GM12865 (cell line): ENCODE measurements around the gene GRIN2B.

Source experiments
- DNase-seq: peaks from one replicate; pipeline ENCODE4 v3.0.0; 2010; ENCODE audit warnings: low read depth
- H3K4me3 ChIP-seq: 2 replicates; pipeline ENCODE4 v1.5.1; 2011; ENCODE audit warnings: mild to moderate bottlenecking, low read depth, low read length, control low read depth
- CTCF ChIP-seq: IDR thresholded peaks from 2 replicates; pipeline ENCODE4 v1.5.1; 2011; ENCODE audit warnings: low read length, control low read depth, low read depth, inconsistent platforms; ENCODE audit not compliant: insufficient read depth; ENCODE audit errors: missing control alignments

Gene GRIN2B

DNA sequence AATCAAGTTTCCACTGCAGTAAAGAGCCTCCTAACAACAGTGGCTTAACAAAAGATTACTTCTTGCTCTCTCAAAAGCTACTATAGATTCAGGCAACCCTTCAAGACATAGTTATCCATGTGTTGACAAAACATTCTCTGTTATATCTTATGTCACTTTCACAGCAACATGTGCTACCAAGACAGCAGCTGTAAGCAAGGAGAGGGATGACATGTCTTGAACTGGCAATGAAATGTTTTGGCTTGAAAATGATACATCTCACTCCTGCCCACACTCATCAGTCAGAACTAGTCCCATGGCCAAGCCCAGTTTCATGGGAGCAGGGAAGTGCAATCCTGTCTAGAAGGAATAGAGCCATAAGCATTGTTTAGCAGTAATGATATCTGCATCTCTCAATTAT lies 10.7 kb upstream of the GRIN2B start:
- H3K4me3 ChIP-seq = no peak overlapping the region
- TF ChIP-seq CTCF = no peak
- DNase-seq = no peak

DNA sequence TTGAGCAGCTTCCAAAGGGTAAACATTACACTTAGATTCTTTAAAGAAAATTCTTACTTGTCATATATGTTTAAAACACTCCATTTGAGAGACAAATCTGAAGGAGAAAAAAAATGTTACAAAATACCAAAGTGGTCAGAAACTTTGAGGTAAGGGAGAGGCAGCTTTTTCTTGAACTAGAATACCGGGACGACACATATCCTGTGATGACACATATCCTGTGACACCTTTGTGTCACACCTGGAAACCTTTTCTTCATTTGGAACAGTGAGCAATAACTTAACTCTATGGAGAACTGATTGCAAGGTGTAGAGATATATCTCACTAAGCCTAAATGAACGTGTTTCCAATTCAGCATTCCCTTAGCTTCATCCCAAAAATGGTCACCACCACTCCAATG lies 4.6 kb upstream of the GRIN2B start:
- no peak overlapping the region for H3K4me3 ChIP-seq
- DNase-seq = no peak
- no peak for TF ChIP-seq CTCF

GRCh38 chr12:13981990-13982389 lies 588 bp upstream of the GRIN2B start:
- DNase-seq = peak; percentile 11
- TF ChIP-seq CTCF = peak; percentile 34
- no peak overlapping the region for H3K4me3 ChIP-seq

DNA sequence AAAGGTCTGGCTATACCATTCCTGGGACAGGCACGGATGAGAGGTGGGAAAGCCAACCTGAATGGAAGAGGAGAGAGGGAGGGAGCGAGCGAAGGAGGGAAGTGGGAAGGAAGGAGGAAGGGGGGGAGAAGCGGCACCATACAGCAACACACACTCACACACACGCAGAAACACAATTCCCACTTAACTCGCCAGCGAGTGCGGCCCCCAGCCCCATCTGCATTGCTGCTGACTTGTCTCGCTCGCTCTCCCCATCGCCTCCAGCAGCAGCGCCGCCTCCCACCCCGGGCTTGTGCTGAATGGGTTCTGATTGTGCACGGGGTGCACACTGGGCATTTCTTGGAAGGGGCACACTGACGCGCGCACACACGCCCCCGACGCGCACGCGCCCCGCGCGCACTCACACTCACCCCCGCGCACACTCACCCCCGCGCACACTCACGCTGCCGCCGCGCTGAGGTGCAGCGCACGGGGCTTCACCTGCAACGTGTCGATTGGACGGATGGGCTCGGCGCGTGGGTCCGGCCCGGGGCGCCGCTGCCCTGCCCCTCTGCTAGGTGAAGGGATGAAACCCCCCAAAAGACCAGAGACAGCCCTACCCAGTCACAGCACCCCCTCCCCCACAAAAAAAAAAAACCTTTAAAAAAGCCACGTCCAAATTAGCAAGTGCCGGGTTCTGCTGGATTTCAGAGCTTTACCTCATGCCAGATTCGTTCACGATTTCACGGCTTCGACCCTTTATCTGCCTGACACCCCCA lies 685 bp downstream of the GRIN2B start:
- no peak for DNase-seq
- TF ChIP-seq CTCF = no peak
- no peak overlapping the region for H3K4me3 ChIP-seq

GRCh38 chr12:13979772-13980378 lies 1.5 kb downstream of the GRIN2B start:
- DNase-seq = no peak
- H3K4me3 ChIP-seq = no peak overlapping the region
- no peak for TF ChIP-seq CTCF

DNA sequence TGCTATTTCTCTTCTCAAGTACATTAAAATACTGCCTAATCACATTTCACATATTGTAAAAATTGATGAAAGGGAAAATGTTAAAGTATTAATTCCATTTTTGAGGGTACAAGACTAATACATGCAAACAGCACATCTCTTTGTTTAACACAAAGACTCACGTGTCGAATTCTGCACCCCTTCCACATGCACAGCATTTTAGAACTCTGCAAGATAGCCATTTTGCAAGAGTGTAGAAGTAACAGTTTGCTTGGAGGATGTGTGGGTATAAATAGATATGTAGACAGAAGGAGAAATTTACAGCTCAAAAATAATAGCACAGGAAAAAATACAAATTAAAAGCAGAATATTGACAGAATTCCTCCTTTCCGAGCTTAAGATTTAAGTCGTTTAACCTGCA lies 2.5 kb downstream of the GRIN2B start:
- no peak for TF ChIP-seq CTCF
- no peak for DNase-seq
- no peak overlapping the region for H3K4me3 ChIP-seq
